Measurements from ENCODE around the gene CD300LF.

CD300LF gene

GRCh38 chr17:74686761-74687160, 26.0 kb downstream of the CD300LF start:
- DNase-seq (ENCODE audit: low read depth), result no peak

GRCh38 chr17:74682471-74683190, 30.1 kb downstream of the CD300LF start:
- no peak for DNase-seq (ENCODE audit: low read depth)

GRCh38 chr17:74682028-74682427, 30.7 kb downstream of the CD300LF start:
- DNase-seq (ENCODE audit: low read depth), result no peak

- no peak for DNase-seq (ENCODE audit: low read depth)
These were observed 31.8 kb downstream of the CD300LF start for GRCh38 chr17:74680941-74681340.

GRCh38 chr17:74680213-74680612, 32.5 kb downstream of the CD300LF start:
- no peak for DNase-seq (ENCODE audit: low read depth)

GRCh38 chr17:74679374-74679773, 33.3 kb downstream of the CD300LF start:
- DNase-seq (ENCODE audit: low read depth), result no peak

GRCh38 chr17:74678541-74678940, 34.2 kb downstream of the CD300LF start:
- no peak for DNase-seq (ENCODE audit: low read depth)

GRCh38 chr17:74677558-74678466, 34.9 kb downstream of the CD300LF start:
- no peak for DNase-seq (ENCODE audit: low read depth)

- DNase-seq (ENCODE audit: low read depth), result peak; percentile 46
These were observed 41.5 kb downstream of the CD300LF start for GRCh38 chr17:74671031-74671771.

- DNase-seq (ENCODE audit: low read depth), result no peak
These were observed 42.4 kb downstream of the CD300LF start for GRCh38 chr17:74670329-74670728.

- no peak for DNase-seq (ENCODE audit: low read depth)
These were observed 49.2 kb downstream of the CD300LF start for GRCh38 chr17:74663561-74663960.

GRCh38 chr17:74659889-74660288, 52.8 kb downstream of the CD300LF start:
- DNase-seq (ENCODE audit: low read depth), result no peak

- DNase-seq (ENCODE audit: low read depth), result no peak
These were observed 54.1 kb downstream of the CD300LF start for GRCh38 chr17:74658620-74659019.

- no peak for DNase-seq (ENCODE audit: low read depth)
These were observed 58.0 kb downstream of the CD300LF start for GRCh38 chr17:74654742-74655141.

- no peak for DNase-seq (ENCODE audit: low read depth)
These were observed 60.7 kb downstream of the CD300LF start for GRCh38 chr17:74652020-74652419.

GRCh38 chr17:74649909-74650308, 62.8 kb downstream of the CD300LF start:
- DNase-seq (ENCODE audit: low read depth), result no peak

- no peak for DNase-seq (ENCODE audit: low read depth)
These were observed 64.7 kb downstream of the CD300LF start for GRCh38 chr17:74647871-74648672.

GRCh38 chr17:74646231-74646630, 66.5 kb downstream of the CD300LF start:
- DNase-seq (ENCODE audit: low read depth), result no peak

GRCh38 chr17:74645010-74645409, 67.7 kb downstream of the CD300LF start:
- no peak for DNase-seq (ENCODE audit: low read depth)

- no peak for DNase-seq (ENCODE audit: low read depth)
These were observed 68.3 kb downstream of the CD300LF start for GRCh38 chr17:74644419-74644818.
